Right kidney (tissue), 9 donors: ENCODE measurements around the gene ESRP2.

ENCODE experiments used
- DNase-seq: peaks from one replicate; pipeline ENCODE4 v3.0.0-alpha.2; 2016
- long read RNA-seq, 8 donors: transcript quantifications; one replicate each; lab custom pipeline, GENCODE V29; 2026

Gene ESRP2
- long read RNA-seq, donor 1, partial matches to known transcripts, result 0 of 2 reads
- long read RNA-seq, donor 1, other reads (novel, unspliced or antisense), result 0 of 2 reads
- long read RNA-seq, donor 2, partial matches to known transcripts, result 0 of 1 reads
- long read RNA-seq, donor 2, other reads (novel, unspliced or antisense), result 0 of 1 reads
- long read RNA-seq, donor 3, partial matches to known transcripts, result 0 of 2 reads
- long read RNA-seq, donor 3, other reads (novel, unspliced or antisense), result 0 of 2 reads
- long read RNA-seq, donor 4, partial matches to known transcripts, result 0 of 7 reads
- long read RNA-seq, donor 4, other reads (novel, unspliced or antisense), result 6 of 7 reads
- long read RNA-seq, donor 5, partial matches to known transcripts, result 0 of 3 reads
- long read RNA-seq, donor 5, other reads (novel, unspliced or antisense), result 0 of 3 reads
- long read RNA-seq, donor 6, partial matches to known transcripts, result 0 of 2 reads
- long read RNA-seq, donor 6, other reads (novel, unspliced or antisense), result 0 of 2 reads
- long read RNA-seq, donor 7, result 0 reads
- long read RNA-seq, donor 8, partial matches to known transcripts, result 0 of 2 reads
- long read RNA-seq, donor 8, other reads (novel, unspliced or antisense), result 0 of 2 reads

- DNase-seq, result no peak
Measured at GRCh38 chr16:68235887-68236136, at the start of gene ESRP2. Gene ESRP2 (minus strand): TSS chr16:68236127. CDS start chr16:68236045, 82 bp downstream.

- DNase-seq, result no peak
Measured at GRCh38 chr16:68285683-68286082, 49.8 kb upstream of the ESRP2 start.

- DNase-seq, result no peak
Measured at GRCh38 chr16:68284847-68285246, 48.9 kb upstream of the ESRP2 start.

- no peak for DNase-seq
Measured at GRCh38 chr16:68283801-68284598, 48.1 kb upstream of the ESRP2 start.

- DNase-seq, result no peak
Measured at GRCh38 chr16:68283346-68283745, 47.4 kb upstream of the ESRP2 start.

GRCh38 chr16:68282064-68282452 lies 46.1 kb upstream of the ESRP2 start:
- DNase-seq, result no peak

GRCh38 chr16:68281368-68282063 lies 45.6 kb upstream of the ESRP2 start:
- DNase-seq, result no peak

GRCh38 chr16:68279726-68280558 lies 44.0 kb upstream of the ESRP2 start:
- DNase-seq, result no peak

GRCh38 chr16:68276223-68276622 lies 40.3 kb upstream of the ESRP2 start:
- no peak for DNase-seq

GRCh38 chr16:68275611-68276191 lies 39.8 kb upstream of the ESRP2 start:
- no peak for DNase-seq

- no peak for DNase-seq
Measured at GRCh38 chr16:68274441-68274840, 38.5 kb upstream of the ESRP2 start.

GRCh38 chr16:68273896-68274295 lies 38.0 kb upstream of the ESRP2 start:
- no peak for DNase-seq

GRCh38 chr16:68273459-68273858 lies 37.5 kb upstream of the ESRP2 start:
- no peak for DNase-seq

- no peak for DNase-seq
Measured at GRCh38 chr16:68272507-68273209, 36.7 kb upstream of the ESRP2 start.

GRCh38 chr16:68270353-68270752 lies 34.4 kb upstream of the ESRP2 start:
- no peak for DNase-seq

- DNase-seq, result no peak
Measured at GRCh38 chr16:68269793-68270192, 33.9 kb upstream of the ESRP2 start.

GRCh38 chr16:68267612-68268405 lies 31.9 kb upstream of the ESRP2 start:
- no peak for DNase-seq

- no peak for DNase-seq
Measured at GRCh38 chr16:68265078-68265920, 29.4 kb upstream of the ESRP2 start.
